Measurements from ENCODE around the gene AOAH.

- no peak for TF ChIP-seq POLR2A (IDR thresholded peaks at IDR 0.05; ENCODE audit: low read depth, low read length)
- TF ChIP-seq POLR2AphosphoS5 (IDR thresholded peaks at IDR 0.05; ENCODE audit: low read depth, low read length) = no peak
- TF ChIP-seq TAF1 (IDR thresholded peaks at IDR 0.05; ENCODE audit: low read depth, low read length) = no peak
Observed at GRCh38 chr7:36748017-36748487, 23.8 kb upstream of the AOAH start.
